Nephron progenitor cell (in vitro differentiated cells): Measurements from ENCODE around the gene UIMC1.

Source experiments
- DNase-seq: peaks from one replicate; pipeline ENCODE4 v3.0.0; 2021
- H3K27ac Mint-ChIP-seq: 2 replicates; pipeline ENCODE4 v1.8.0; 2021; ENCODE audit warnings: mild to moderate bottlenecking, moderate library complexity, mixed read lengths
- H3K27me3 Mint-ChIP-seq: 2 replicates; pipeline ENCODE4 v1.8.0; 2021; ENCODE audit warnings: mild to moderate bottlenecking, low read depth, mixed read lengths; ENCODE audit not compliant: poor library complexity
- H3K36me3 Mint-ChIP-seq: 2 replicates; pipeline ENCODE4 v1.8.0; 2021; ENCODE audit warnings: low read depth, mixed read lengths
- H3K4me1 Mint-ChIP-seq: 2 replicates; pipeline ENCODE4 v1.8.0; 2021; ENCODE audit warnings: mixed read lengths
- H3K4me3 Mint-ChIP-seq: 2 replicates; pipeline ENCODE4 v1.8.0; 2021; ENCODE audit warnings: mild to moderate bottlenecking, moderate library complexity, mixed read lengths
- H3K9me3 Mint-ChIP-seq: 2 replicates; pipeline ENCODE4 v1.8.0; 2021; ENCODE audit warnings: mild to moderate bottlenecking, moderate library complexity, mixed read lengths
- TF ChIP-seq, protein P1 (sequence below): fragments of 200-600 bp; sonication (generic); IDR thresholded peaks from 2 replicates; pipeline ENCODE4 v1.5.0; 2021; ENCODE audit warnings: antibody characterized with exemption

Gene UIMC1

DNA sequence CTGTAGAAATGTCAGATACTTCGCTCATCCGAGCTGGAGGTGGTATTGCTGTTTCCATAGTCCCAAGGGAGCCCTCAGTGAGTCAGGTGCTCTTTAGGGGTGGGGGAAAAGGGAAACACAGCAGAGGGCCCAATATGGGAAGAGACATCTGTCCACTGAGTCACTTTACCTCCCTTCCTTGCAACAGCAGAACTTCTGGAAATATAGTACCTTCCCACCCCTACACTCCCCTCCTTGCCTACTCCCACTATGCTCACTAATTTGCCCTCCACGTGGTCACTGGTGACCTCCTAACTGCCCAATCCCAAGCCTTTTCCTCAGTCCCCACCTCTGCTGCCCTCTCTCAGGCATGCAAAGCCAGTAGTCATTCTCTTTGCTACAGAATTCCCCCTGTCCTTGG lies 109.3 kb downstream of the UIMC1 start:
- DNase-seq: no peak
- Mint-ChIP-seq H3K27me3 (peaks cover 7% of the 10 kb centered on the region), H3K36me3 (peaks cover 5% of the 10 kb centered on the region), H3K4me1 (peaks cover 9% of the 10 kb centered on the region), H3K27ac (no peak overlapping the region), H3K9me3 (no peaks in the 10 kb centered on the region), H3K4me3 (no peak overlapping the region)
- TF ChIP-seq, protein P1, sequence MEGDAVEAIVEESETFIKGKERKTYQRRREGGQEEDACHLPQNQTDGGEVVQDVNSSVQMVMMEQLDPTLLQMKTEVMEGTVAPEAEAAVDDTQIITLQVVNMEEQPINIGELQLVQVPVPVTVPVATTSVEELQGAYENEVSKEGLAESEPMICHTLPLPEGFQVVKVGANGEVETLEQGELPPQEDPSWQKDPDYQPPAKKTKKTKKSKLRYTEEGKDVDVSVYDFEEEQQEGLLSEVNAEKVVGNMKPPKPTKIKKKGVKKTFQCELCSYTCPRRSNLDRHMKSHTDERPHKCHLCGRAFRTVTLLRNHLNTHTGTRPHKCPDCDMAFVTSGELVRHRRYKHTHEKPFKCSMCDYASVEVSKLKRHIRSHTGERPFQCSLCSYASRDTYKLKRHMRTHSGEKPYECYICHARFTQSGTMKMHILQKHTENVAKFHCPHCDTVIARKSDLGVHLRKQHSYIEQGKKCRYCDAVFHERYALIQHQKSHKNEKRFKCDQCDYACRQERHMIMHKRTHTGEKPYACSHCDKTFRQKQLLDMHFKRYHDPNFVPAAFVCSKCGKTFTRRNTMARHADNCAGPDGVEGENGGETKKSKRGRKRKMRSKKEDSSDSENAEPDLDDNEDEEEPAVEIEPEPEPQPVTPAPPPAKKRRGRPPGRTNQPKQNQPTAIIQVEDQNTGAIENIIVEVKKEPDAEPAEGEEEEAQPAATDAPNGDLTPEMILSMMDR: no peak

GRCh38 chr5:176895831-176896230 lies 110.7 kb downstream of the UIMC1 start:
- H3K4me1 Mint-ChIP-seq: peaks cover 9% of the 10 kb centered on the region

GRCh38 chr5:176894298-176894697 lies 112.3 kb downstream of the UIMC1 start:
- Mint-ChIP-seq H3K27me3 (peaks cover 17% of the 10 kb centered on the region), H3K27ac (no peak overlapping the region), H3K4me1 (peaks cover 9% of the 10 kb centered on the region), H3K9me3 (no peaks in the 10 kb centered on the region), H3K4me3 (no peak overlapping the region), H3K36me3 (no peaks in the 10 kb centered on the region)
- TF ChIP-seq, protein P1: no peak
- no peak for DNase-seq

More at GRCh38 chr5:176895831-176896230, 110.7 kb downstream of the UIMC1 start:
- peaks cover 11% of the 10 kb centered on the region for H3K27me3 Mint-ChIP-seq
- H3K4me3 Mint-ChIP-seq: no peak overlapping the region
- no peak overlapping the region for H3K27ac Mint-ChIP-seq
- DNase-seq: no peak
- H3K36me3 Mint-ChIP-seq: no peaks in the 10 kb centered on the region
- H3K9me3 Mint-ChIP-seq: no peaks in the 10 kb centered on the region
- TF ChIP-seq, protein P1: no peak

DNA sequence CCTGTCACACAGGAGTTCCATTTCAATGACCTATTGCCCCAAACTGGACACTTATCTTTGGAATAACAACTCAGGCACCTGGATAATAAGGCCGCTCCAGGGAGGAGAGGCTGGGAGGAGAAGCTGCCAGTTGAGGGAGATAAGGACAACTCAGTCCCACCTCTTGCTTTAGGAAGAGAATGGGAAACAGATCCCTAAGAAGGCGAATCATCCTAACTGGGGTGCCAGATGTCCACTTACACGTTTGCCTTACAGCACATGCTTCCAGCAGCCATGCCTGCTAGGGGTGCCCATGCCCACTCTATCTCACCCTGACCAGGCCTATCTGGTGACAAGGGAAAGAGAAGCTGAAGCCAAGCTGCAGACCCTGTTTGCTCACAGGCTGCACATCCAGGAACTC lies 113.9 kb downstream of the UIMC1 start:
- TF ChIP-seq, protein P1: no peak

GRCh38 chr5:176891331-176891958 lies 115.1 kb downstream of the UIMC1 start:
- H3K4me1 Mint-ChIP-seq: no peaks in the 10 kb centered on the region
- no peak overlapping the region for H3K4me3 Mint-ChIP-seq
- H3K9me3 Mint-ChIP-seq: no peaks in the 10 kb centered on the region
- no peak overlapping the region for H3K27ac Mint-ChIP-seq
- peaks cover 22% of the 10 kb centered on the region for H3K27me3 Mint-ChIP-seq
- H3K36me3 Mint-ChIP-seq: no peaks in the 10 kb centered on the region
- TF ChIP-seq, protein P1: no peak
- DNase-seq: no peak

More for the DNA sequence above, 113.9 kb downstream of the UIMC1 start:
- H3K27me3 Mint-ChIP-seq: peaks cover 19% of the 10 kb centered on the region
- no peak overlapping the region for H3K4me3 Mint-ChIP-seq
- H3K4me1 Mint-ChIP-seq: peaks cover 5% of the 10 kb centered on the region
- H3K27ac Mint-ChIP-seq: no peak overlapping the region
- no peaks in the 10 kb centered on the region for H3K36me3 Mint-ChIP-seq
- DNase-seq: no peak
- no peaks in the 10 kb centered on the region for H3K9me3 Mint-ChIP-seq
